Panc1 (cell line): ENCODE data around the gene MPDU1. TPM values are rescaled to one million over a fixed set of nuclear protein-coding genes. Genes with fewer than 3 reads are reported as not detected.

Experiments used
- ATAC-seq: fragments of 200-7000 bp; cut with Tn5 transposase; 2 replicates; pipeline ENCODE4 v1.9.1; 2020; ENCODE audit warnings: mild to moderate bottlenecking, moderate library complexity
- BruUV-seq: library from RNA; stranded (reverse); fragments of 400-500 nt; replicated peaks from 2 replicates; lab custom pipeline; 2021; lab: Mats Ljungman, UMichigan
- CTCF ChIA-PET: fragments of 300-600 bp; sonication (Branson Sonifier 250); formaldehyde crosslinking; loops from one replicate; lab custom pipeline; 2022; ENCODE audit warnings: antibody characterized with exemption; lab: Charles Lee
- POLR2A ChIA-PET: fragments of 300-600 bp; sonication (Branson Sonifier 250); formaldehyde crosslinking; loops from one replicate; lab custom pipeline; 2022; ENCODE audit warnings: antibody characterized with exemption; lab: Charles Lee
- DNase-seq: peaks from one replicate; pipeline ENCODE4 v3.0.0-alpha.2; 2010; ENCODE audit warnings: low read depth, low spot score
- H3K27ac ChIP-seq: 2 replicates; pipeline ENCODE4 v1.5.1; 2011; ENCODE audit warnings: mild to moderate bottlenecking, low read length, inconsistent platforms
- H3K27me3 ChIP-seq: fragments of 200-500 bp; sonication (Bioruptor generic); 2 replicates; pipeline ENCODE4 v1.6.0; 2014; ENCODE audit warnings: low read length, inconsistent platforms; ENCODE audit not compliant: control insufficient read depth, insufficient read depth
- H3K36me3 ChIP-seq: fragments of 200-500 bp; sonication (Bioruptor generic); 2 replicates; pipeline ENCODE4 v1.5.1; 2014; ENCODE audit warnings: inconsistent platforms, mild to moderate bottlenecking, low read length, moderate library complexity; ENCODE audit not compliant: control insufficient read depth, insufficient read depth
- H3K4me1 ChIP-seq: 2 replicates; pipeline ENCODE4 v1.5.1; 2011; ENCODE audit warnings: inconsistent platforms, mild to moderate bottlenecking, low read length, moderate library complexity; ENCODE audit not compliant: control insufficient read depth, insufficient read depth
- H3K4me3 ChIP-seq, 2 experiments: 2 replicates each; pipeline ENCODE4 v1.5.1; 2011 to 2012; ENCODE audit warnings: low read depth in 2 of 2, low read length in 2 of 2, mild to moderate bottlenecking in 2 of 2, inconsistent platforms in 1 of 2, moderate library complexity in 1 of 2
- H3K9me3 ChIP-seq: fragments of 200-500 bp; sonication (Bioruptor generic); 2 replicates; pipeline ENCODE4 v1.5.1; 2014; ENCODE audit warnings: low read depth, mild to moderate bottlenecking, inconsistent platforms, low read length, moderate library complexity; ENCODE audit not compliant: control insufficient read depth, insufficient read depth
- POLR2AphosphoS5 ChIP-seq: IDR thresholded peaks from 2 replicates; pipeline ENCODE4 v1.6.1; 2012; ENCODE audit warnings: mild to moderate bottlenecking, low read depth, low read length, moderate library complexity
- REST ChIP-seq, 2 experiments: IDR thresholded peaks; 2 replicates each; pipeline ENCODE4 v1.6.1; 2011 to 2012; ENCODE audit warnings: low read depth in 2 of 2, control low read depth in 1 of 2, low read length in 1 of 2, mild to moderate bottlenecking in 1 of 2, moderate library complexity in 1 of 2; ENCODE audit not compliant: insufficient read depth in 1 of 2
- SIN3A ChIP-seq: IDR thresholded peaks from 2 replicates; pipeline ENCODE4 v1.6.1; 2012; ENCODE audit warnings: low read depth, mild to moderate bottlenecking, low read length, moderate library complexity, borderline replicate concordance; ENCODE audit not compliant: insufficient read depth
- TCF7L2 ChIP-seq: IDR thresholded peaks from 2 replicates; pipeline ENCODE4 v1.6.1; 2011; ENCODE audit warnings: mild to moderate bottlenecking, low read depth, low read length, inconsistent platforms
- in situ Hi-C: cut with HindIII; loops from 2 replicates; pipeline ENCODE4 v1.10.0; 2016; ENCODE audit warnings: low sequenced_read_pairs, low pct_unique_long_range_greater_than_20kb
- intact Hi-C: fragments of 100-400 bp; cut with micrococcal nuclease; formaldehyde crosslinking; loops from one replicate; pipeline ENCODE4 v1.10.0; 2022; ENCODE audit not compliant: unreplicated experiment
- total RNA-seq: library from RNA; stranded (reverse); gene quantifications from one replicate; pipeline ENCODE4 v1.2.1, GENCODE V29; 2021; ENCODE audit not compliant: unreplicated experiment
- TF ChIP-seq, protein P1 (sequence below): fragments of 450-650 bp; IDR thresholded peaks from 2 replicates; pipeline ENCODE4 v1.5.1; 2017; ENCODE audit warnings: mild to moderate bottlenecking

Gene MPDU1
- total RNA-seq, 1 experiment from 2014 or later = 47.1 TPM

- H3K27ac ChIP-seq = no peak overlapping the region
- CTCF ChIA-PET = no interaction called here
- no peak for TF ChIP-seq TCF7L2
- no peak for TF ChIP-seq SIN3A
Observed at GRCh38 chr17:7612294-7612640, 28.6 kb downstream of the MPDU1 start.

DNA sequence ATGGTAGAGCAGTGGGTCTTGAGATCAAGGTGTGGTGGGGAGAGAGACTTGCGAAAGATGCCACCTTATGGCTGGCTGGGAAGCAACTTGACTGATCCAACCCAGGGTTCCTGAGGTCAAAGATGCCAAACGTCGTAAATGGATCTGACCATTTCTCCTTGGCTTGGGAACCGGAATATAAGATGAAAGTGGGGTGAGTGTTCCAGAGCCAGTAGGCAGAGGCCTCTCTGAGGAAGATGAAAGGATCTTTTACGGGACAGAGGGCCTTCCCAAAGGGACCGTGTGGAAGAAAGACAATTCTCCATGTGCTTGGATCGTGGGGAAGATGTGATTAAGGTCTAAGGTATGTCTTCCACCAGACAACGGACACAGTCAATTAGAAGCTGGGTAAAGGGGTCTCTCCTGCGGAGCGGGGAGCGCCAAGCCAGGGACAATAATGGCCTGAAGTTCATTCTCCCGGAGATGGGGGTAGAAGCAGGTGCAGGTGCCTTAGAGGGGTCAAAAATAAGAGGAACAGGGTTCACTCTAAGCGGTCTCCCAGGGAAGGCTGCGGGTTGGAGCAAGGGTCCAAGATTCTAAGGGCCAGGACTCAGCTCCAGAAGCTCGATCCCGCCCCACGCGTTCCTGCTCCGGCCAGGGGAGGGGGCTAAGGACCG, 30.2 kb downstream of the MPDU1 start:
- ChIA-PET POLR2A (no interaction called here), CTCF (interaction anchor here (0.5 kb wide), 1 partner anchor 73 kb away, joined by 4 read pairs; the partner anchor contains the start of gene TP53)
- peaks cover 14% of the 10 kb centered on the region for H3K4me1 ChIP-seq
- no peak for ATAC-seq
- H3K36me3 ChIP-seq = peaks cover 3% of the 10 kb centered on the region; the same call in 1 of the 2 replicates
- H3K27me3 ChIP-seq = no peaks in the 10 kb centered on the region
- in situ Hi-C loops = no loop called here
- no peaks in the 10 kb centered on the region for H3K9me3 ChIP-seq
- BruUV-seq = no TSS peak
- intact Hi-C loops = no loop called here
- peak overlapping the region; percentile 83 to 91 for H3K4me3 ChIP-seq
- DNase-seq = no peak
- peak overlapping the region; percentile 88 for H3K27ac ChIP-seq
- TF ChIP-seq POLR2AphosphoS5 = no peak
- no peak for TF ChIP-seq TCF7L2
- TF ChIP-seq SIN3A = no peak
- no peak for TF ChIP-seq REST (IDR thresholded peaks at IDR 0.05; ENCODE audit: insufficient read depth in 1 of 2, low read depth in 2 of 2, low read length in 1 of 2)
- TF ChIP-seq, protein P1, sequence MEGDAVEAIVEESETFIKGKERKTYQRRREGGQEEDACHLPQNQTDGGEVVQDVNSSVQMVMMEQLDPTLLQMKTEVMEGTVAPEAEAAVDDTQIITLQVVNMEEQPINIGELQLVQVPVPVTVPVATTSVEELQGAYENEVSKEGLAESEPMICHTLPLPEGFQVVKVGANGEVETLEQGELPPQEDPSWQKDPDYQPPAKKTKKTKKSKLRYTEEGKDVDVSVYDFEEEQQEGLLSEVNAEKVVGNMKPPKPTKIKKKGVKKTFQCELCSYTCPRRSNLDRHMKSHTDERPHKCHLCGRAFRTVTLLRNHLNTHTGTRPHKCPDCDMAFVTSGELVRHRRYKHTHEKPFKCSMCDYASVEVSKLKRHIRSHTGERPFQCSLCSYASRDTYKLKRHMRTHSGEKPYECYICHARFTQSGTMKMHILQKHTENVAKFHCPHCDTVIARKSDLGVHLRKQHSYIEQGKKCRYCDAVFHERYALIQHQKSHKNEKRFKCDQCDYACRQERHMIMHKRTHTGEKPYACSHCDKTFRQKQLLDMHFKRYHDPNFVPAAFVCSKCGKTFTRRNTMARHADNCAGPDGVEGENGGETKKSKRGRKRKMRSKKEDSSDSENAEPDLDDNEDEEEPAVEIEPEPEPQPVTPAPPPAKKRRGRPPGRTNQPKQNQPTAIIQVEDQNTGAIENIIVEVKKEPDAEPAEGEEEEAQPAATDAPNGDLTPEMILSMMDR = no peak

More at GRCh38 chr17:7612294-7612640, 28.6 kb downstream of the MPDU1 start:
- in situ Hi-C loops (no loop called here), intact Hi-C loops (no loop called here)
- ATAC-seq = no peak
- H3K4me1 ChIP-seq = peaks cover 14% of the 10 kb centered on the region
- H3K4me3 ChIP-seq = no peak overlapping the region
- BruUV-seq = no TSS peak
- H3K27me3 ChIP-seq = no peaks in the 10 kb centered on the region
- no peak for DNase-seq
- H3K9me3 ChIP-seq = no peaks in the 10 kb centered on the region
- peaks cover 3% of the 10 kb centered on the region; the same call in 1 of the 2 replicates for H3K36me3 ChIP-seq
- POLR2A ChIA-PET = no interaction called here
